Astrocyte (in vitro differentiated cells and primary cell): ENCODE data around the gene COL19A1. TPM values are rescaled to one million over a fixed set of nuclear protein-coding genes. Genes with fewer than 3 reads are reported as not detected.

Source experiments
- DNase-seq: peaks from one replicate; pipeline ENCODE4 v3.0.0-alpha.2; 2010; ENCODE audit warnings: low read depth
- FAIRE-seq: peaks from 2 replicates; lab custom pipeline; 2011; peaks lifted over from hg19 to GRCh38; lab: Jason Lieb, UNC
- H2AFZ ChIP-seq: 2 replicates; pipeline ENCODE4 v1.6.0; 2012; ENCODE audit warnings: low read depth, low read length, inconsistent platforms
- H3K27ac ChIP-seq: 2 replicates; pipeline ENCODE4 v1.5.1; 2011; ENCODE audit warnings: low read depth, low read length, inconsistent platforms
- H3K27me3 ChIP-seq: 2 replicates; pipeline ENCODE4 v1.6.0; 2011; ENCODE audit warnings: low read length, inconsistent platforms; ENCODE audit not compliant: insufficient read depth
- H3K36me3 ChIP-seq: 2 replicates; pipeline ENCODE4 v1.5.1; 2011; ENCODE audit warnings: low read length, inconsistent platforms; ENCODE audit not compliant: insufficient read depth
- H3K4me1 ChIP-seq: 2 replicates; pipeline ENCODE4 v1.5.1; 2011; ENCODE audit warnings: low read length, inconsistent platforms; ENCODE audit not compliant: insufficient read depth
- H3K4me2 ChIP-seq: 2 replicates; pipeline ENCODE4 v1.6.0; 2012; ENCODE audit warnings: low read length, inconsistent platforms
- H3K4me3 ChIP-seq: 2 replicates; pipeline ENCODE4 v1.5.1; 2011; ENCODE audit warnings: low read depth, mild to moderate bottlenecking, low read length, inconsistent platforms; ENCODE audit not compliant: insufficient read depth
- H3K79me2 ChIP-seq: 2 replicates; pipeline ENCODE4 v1.6.0; 2012; ENCODE audit warnings: mild to moderate bottlenecking, low read length, inconsistent platforms; ENCODE audit not compliant: insufficient read depth
- H3K9ac ChIP-seq: 2 replicates; pipeline ENCODE4 v1.6.0; 2012; ENCODE audit warnings: mild to moderate bottlenecking, low read length, inconsistent platforms
- H3K9me3 ChIP-seq: 2 replicates; pipeline ENCODE4 v1.5.1; 2012; ENCODE audit warnings: low read depth, mild to moderate bottlenecking, low read length, inconsistent platforms; ENCODE audit not compliant: insufficient read depth
- H4K20me1 ChIP-seq: 2 replicates; pipeline ENCODE4 v1.6.0; 2012; ENCODE audit warnings: low read length, inconsistent platforms; ENCODE audit not compliant: insufficient read depth
- H3K27ac Mint-ChIP-seq: one replicate; pipeline ENCODE4 v1.8.0; 2021; ENCODE audit warnings: mild to moderate bottlenecking, mixed read lengths; ENCODE audit not compliant: unreplicated experiment
- H3K27me3 Mint-ChIP-seq: one replicate; pipeline ENCODE4 v1.8.0; 2021; ENCODE audit warnings: low read depth, mixed read lengths; ENCODE audit not compliant: unreplicated experiment
- H3K36me3 Mint-ChIP-seq: one replicate; pipeline ENCODE4 v1.8.0; 2021; ENCODE audit warnings: low read depth, mixed read lengths; ENCODE audit not compliant: unreplicated experiment
- H3K4me1 Mint-ChIP-seq: one replicate; pipeline ENCODE4 v1.8.0; 2021; ENCODE audit warnings: low read depth, mixed read lengths; ENCODE audit not compliant: unreplicated experiment
- H3K4me3 Mint-ChIP-seq: one replicate; pipeline ENCODE4 v1.8.0; 2021; ENCODE audit warnings: mild to moderate bottlenecking, moderate library complexity, mixed read lengths; ENCODE audit not compliant: unreplicated experiment
- H3K9me3 Mint-ChIP-seq: one replicate; pipeline ENCODE4 v1.8.0; 2021; ENCODE audit warnings: mild to moderate bottlenecking, mixed read lengths; ENCODE audit not compliant: unreplicated experiment
- EZH2 ChIP-seq: IDR thresholded peaks from 2 replicates; pipeline ENCODE4 v1.6.1; 2012; ENCODE audit warnings: mild to moderate bottlenecking, low read length, inconsistent platforms; ENCODE audit not compliant: insufficient read depth
- total RNA-seq: library from RNA; stranded (reverse); gene quantifications from 2 replicates; pipeline ENCODE4 v1.2.1, GENCODE V29; 2021
- TF ChIP-seq, protein P1 (sequence below): IDR thresholded peaks from 2 replicates; pipeline ENCODE4 v1.5.1; 2011; ENCODE audit warnings: low read depth, mild to moderate bottlenecking, inconsistent platforms, low read length, moderate library complexity; ENCODE audit not compliant: insufficient read depth

COL19A1 gene
- total RNA-seq, 1 donor from 2014 or later: 0.18 TPM

GRCh38 chr6:70252604-70253003 is 386.2 kb downstream of the COL19A1 start:
- no peaks in the 10 kb centered on the region for H3K9me3 Mint-ChIP-seq
- H4K20me1 ChIP-seq: no peaks in the 10 kb centered on the region
- no peaks in the 10 kb centered on the region for H3K36me3 ChIP-seq
- no peaks in the 10 kb centered on the region for H3K9me3 ChIP-seq
- H3K4me3 Mint-ChIP-seq: no peak overlapping the region
- H3K4me3 ChIP-seq: no peak overlapping the region
- no peaks in the 10 kb centered on the region for H3K36me3 Mint-ChIP-seq
- H3K4me1 Mint-ChIP-seq: no peaks in the 10 kb centered on the region
- H3K79me2 ChIP-seq: no peaks in the 10 kb centered on the region
- H3K27me3 Mint-ChIP-seq: no peaks in the 10 kb centered on the region
- H3K27ac Mint-ChIP-seq: no peak overlapping the region
- no peaks in the 10 kb centered on the region for H3K4me1 ChIP-seq
- no peak overlapping the region for H3K27ac ChIP-seq
- H3K9ac ChIP-seq: no peak overlapping the region
- no peaks in the 10 kb centered on the region for H3K27me3 ChIP-seq
- DNase-seq: no peak
- H3K4me2 ChIP-seq: no peak overlapping the region
- TF ChIP-seq, protein P1, sequence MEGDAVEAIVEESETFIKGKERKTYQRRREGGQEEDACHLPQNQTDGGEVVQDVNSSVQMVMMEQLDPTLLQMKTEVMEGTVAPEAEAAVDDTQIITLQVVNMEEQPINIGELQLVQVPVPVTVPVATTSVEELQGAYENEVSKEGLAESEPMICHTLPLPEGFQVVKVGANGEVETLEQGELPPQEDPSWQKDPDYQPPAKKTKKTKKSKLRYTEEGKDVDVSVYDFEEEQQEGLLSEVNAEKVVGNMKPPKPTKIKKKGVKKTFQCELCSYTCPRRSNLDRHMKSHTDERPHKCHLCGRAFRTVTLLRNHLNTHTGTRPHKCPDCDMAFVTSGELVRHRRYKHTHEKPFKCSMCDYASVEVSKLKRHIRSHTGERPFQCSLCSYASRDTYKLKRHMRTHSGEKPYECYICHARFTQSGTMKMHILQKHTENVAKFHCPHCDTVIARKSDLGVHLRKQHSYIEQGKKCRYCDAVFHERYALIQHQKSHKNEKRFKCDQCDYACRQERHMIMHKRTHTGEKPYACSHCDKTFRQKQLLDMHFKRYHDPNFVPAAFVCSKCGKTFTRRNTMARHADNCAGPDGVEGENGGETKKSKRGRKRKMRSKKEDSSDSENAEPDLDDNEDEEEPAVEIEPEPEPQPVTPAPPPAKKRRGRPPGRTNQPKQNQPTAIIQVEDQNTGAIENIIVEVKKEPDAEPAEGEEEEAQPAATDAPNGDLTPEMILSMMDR: no peak
- no peak for TF ChIP-seq EZH2
- no peak for FAIRE-seq
- H2AFZ ChIP-seq: no peak overlapping the region

GRCh38 chr6:70253923-70254322 is 387.6 kb downstream of the COL19A1 start:
- Mint-ChIP-seq H3K36me3 (no peaks in the 10 kb centered on the region), H3K27me3 (no peaks in the 10 kb centered on the region), H3K27ac (no peak overlapping the region), H3K4me3 (no peak overlapping the region), H3K4me1 (no peaks in the 10 kb centered on the region), H3K9me3 (no peaks in the 10 kb centered on the region)
- Histone ChIP-seq H3K9ac (no peak overlapping the region), H4K20me1 (no peaks in the 10 kb centered on the region), H3K27ac (no peak overlapping the region), H3K27me3 (no peaks in the 10 kb centered on the region), H3K4me2 (no peak overlapping the region), H3K4me3 (no peak overlapping the region), H3K79me2 (no peaks in the 10 kb centered on the region), H3K9me3 (no peaks in the 10 kb centered on the region), H2AFZ (no peak overlapping the region), H3K36me3 (no peaks in the 10 kb centered on the region), H3K4me1 (no peaks in the 10 kb centered on the region)
- TF ChIP-seq, protein P1: no peak
- no peak for TF ChIP-seq EZH2
- no peak for DNase-seq
- FAIRE-seq: no peak

GRCh38 chr6:70254784-70255183 is 388.4 kb downstream of the COL19A1 start:
- no peak for FAIRE-seq
- no peak overlapping the region for H3K27ac ChIP-seq
- H3K36me3 ChIP-seq: no peaks in the 10 kb centered on the region
- Mint-ChIP-seq H3K9me3 (no peaks in the 10 kb centered on the region), H3K4me1 (no peaks in the 10 kb centered on the region), H3K27me3 (no peaks in the 10 kb centered on the region), H3K4me3 (no peak overlapping the region), H3K27ac (no peak overlapping the region), H3K36me3 (no peaks in the 10 kb centered on the region)
- no peaks in the 10 kb centered on the region for H3K27me3 ChIP-seq
- no peaks in the 10 kb centered on the region for H3K79me2 ChIP-seq
- H2AFZ ChIP-seq: no peak overlapping the region
- H3K4me3 ChIP-seq: no peak overlapping the region
- TF ChIP-seq, protein P1: no peak
- TF ChIP-seq EZH2: no peak
- no peak overlapping the region for H3K4me2 ChIP-seq
- no peaks in the 10 kb centered on the region for H3K4me1 ChIP-seq
- DNase-seq: no peak
- no peak overlapping the region for H3K9ac ChIP-seq
- H4K20me1 ChIP-seq: no peaks in the 10 kb centered on the region
- no peaks in the 10 kb centered on the region for H3K9me3 ChIP-seq
